Activated naive CD4-positive, alpha-beta T cell treated with anti-CD3 and anti-CD28 coated beads, Interleukin-2, amount 50 U/mL, for 16 hours (primary cell): ENCODE results near the gene JAK3.
A peak's percentile ranks its signal among the peaks of the same experiment; 100 is the strongest.

Experiments used
- DNase-seq: peaks from one replicate; pipeline ENCODE4 v3.0.0-alpha.2; 2020

The JAK3 gene

GRCh38 chr19:17865364-17866311 is 17.9 kb upstream of the JAK3 start:
- DNase-seq: no peak

- DNase-seq: no peak
Observed at GRCh38 chr19:17863520-17864182, 15.9 kb upstream of the JAK3 start.

GRCh38 chr19:17862711-17863519 is 15.1 kb upstream of the JAK3 start:
- DNase-seq: no peak

GRCh38 chr19:17861542-17862402 is 14.0 kb upstream of the JAK3 start:
- DNase-seq: no peak

GRCh38 chr19:17860993-17861360 is 13.2 kb upstream of the JAK3 start:
- DNase-seq: no peak

GRCh38 chr19:17860331-17860992 is 12.7 kb upstream of the JAK3 start:
- DNase-seq: no peak

GRCh38 chr19:17859533-17860330 is 11.9 kb upstream of the JAK3 start, which contains the start of gene RPL18A:
TSS of gene RPL18A (plus strand) at chr19:17859910. CDS start at chr19:17859957, 47 bp downstream.
- DNase-seq: peak; percentile 99

GRCh38 chr19:17855280-17856152 is 7.7 kb upstream of the JAK3 start:
- peak; percentile 89 for DNase-seq

- no peak for DNase-seq
Observed at GRCh38 chr19:17854061-17854460, 6.3 kb upstream of the JAK3 start.

GRCh38 chr19:17848595-17849292 is 962 bp upstream of the JAK3 start:
- DNase-seq: no peak

- no peak for DNase-seq
Observed at GRCh38 chr19:17846146-17846545, 1.6 kb downstream of the JAK3 start.

GRCh38 chr19:17843908-17844490 is 3.8 kb downstream of the JAK3 start:
- no peak for DNase-seq

GRCh38 chr19:17843292-17843827 is 4.4 kb downstream of the JAK3 start:
- no peak for DNase-seq

- no peak for DNase-seq
Observed at GRCh38 chr19:17842663-17843291, 5.0 kb downstream of the JAK3 start.

GRCh38 chr19:17841810-17842662 is 5.7 kb downstream of the JAK3 start:
- peak; percentile 66 for DNase-seq

- no peak for DNase-seq
Observed at GRCh38 chr19:17841371-17841809, 6.4 kb downstream of the JAK3 start.

GRCh38 chr19:17840019-17840418 is 7.8 kb downstream of the JAK3 start:
- no peak for DNase-seq
